GM12864 (cell line): Measurements from ENCODE around the gene GNG4.

Experiments used
- DNase-seq: peaks from one replicate; pipeline ENCODE4 v3.0.0-alpha.2; 2011; ENCODE audit warnings: low read depth
- H3K4me3 ChIP-seq: 2 replicates; pipeline ENCODE4 v1.5.1; 2011; ENCODE audit warnings: mild to moderate bottlenecking, low read depth, low read length, control low read depth
- TF ChIP-seq, protein P1 (sequence below): IDR thresholded peaks from 2 replicates; pipeline ENCODE4 v1.5.1; 2011; ENCODE audit warnings: low read depth, mild to moderate bottlenecking, moderate library complexity, low read length, control low read depth, inconsistent platforms; ENCODE audit errors: missing control alignments

Gene GNG4

GRCh38 chr1:235635938-235636662, 13.5 kb downstream of the GNG4 start:
- DNase-seq = no peak
- TF ChIP-seq, protein P1, sequence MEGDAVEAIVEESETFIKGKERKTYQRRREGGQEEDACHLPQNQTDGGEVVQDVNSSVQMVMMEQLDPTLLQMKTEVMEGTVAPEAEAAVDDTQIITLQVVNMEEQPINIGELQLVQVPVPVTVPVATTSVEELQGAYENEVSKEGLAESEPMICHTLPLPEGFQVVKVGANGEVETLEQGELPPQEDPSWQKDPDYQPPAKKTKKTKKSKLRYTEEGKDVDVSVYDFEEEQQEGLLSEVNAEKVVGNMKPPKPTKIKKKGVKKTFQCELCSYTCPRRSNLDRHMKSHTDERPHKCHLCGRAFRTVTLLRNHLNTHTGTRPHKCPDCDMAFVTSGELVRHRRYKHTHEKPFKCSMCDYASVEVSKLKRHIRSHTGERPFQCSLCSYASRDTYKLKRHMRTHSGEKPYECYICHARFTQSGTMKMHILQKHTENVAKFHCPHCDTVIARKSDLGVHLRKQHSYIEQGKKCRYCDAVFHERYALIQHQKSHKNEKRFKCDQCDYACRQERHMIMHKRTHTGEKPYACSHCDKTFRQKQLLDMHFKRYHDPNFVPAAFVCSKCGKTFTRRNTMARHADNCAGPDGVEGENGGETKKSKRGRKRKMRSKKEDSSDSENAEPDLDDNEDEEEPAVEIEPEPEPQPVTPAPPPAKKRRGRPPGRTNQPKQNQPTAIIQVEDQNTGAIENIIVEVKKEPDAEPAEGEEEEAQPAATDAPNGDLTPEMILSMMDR = peak; percentile 16
- H3K4me3 ChIP-seq = no peak overlapping the region

- TF ChIP-seq, protein P1 = no peak
- DNase-seq = no peak
- H3K4me3 ChIP-seq = no peak overlapping the region; the same call in 1 of the 2 replicates
These were observed 16.8 kb downstream of the GNG4 start for GRCh38 chr1:235632506-235633401.

- DNase-seq = no peak
- TF ChIP-seq, protein P1 = no peak
- no peak overlapping the region for H3K4me3 ChIP-seq
These were observed 17.8 kb downstream of the GNG4 start for GRCh38 chr1:235631816-235632215.

- no peak for DNase-seq
- TF ChIP-seq, protein P1 = no peak
- H3K4me3 ChIP-seq = no peak overlapping the region
These were observed 21.1 kb downstream of the GNG4 start for GRCh38 chr1:235628316-235629005.

DNA sequence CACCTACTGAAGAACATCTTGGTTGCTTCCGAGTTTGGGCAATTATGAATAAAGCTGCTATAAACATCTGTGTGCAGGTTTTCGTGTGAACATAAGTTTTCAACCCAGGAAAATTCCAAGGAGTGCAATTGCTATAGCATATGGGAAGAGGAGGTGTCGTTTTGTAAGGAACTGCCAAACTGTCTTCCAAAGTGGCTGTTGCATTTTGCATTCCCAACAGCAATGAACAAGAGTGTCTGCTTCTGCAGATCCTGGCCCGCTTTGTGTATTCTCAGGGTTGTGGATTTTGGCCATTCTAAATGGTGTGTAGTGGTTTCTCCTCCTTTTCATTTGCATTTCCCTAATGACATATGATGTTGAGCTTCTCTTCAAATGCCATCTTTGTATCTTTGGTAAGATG, 23.8 kb downstream of the GNG4 start:
- TF ChIP-seq, protein P1 = no peak
- no peak for DNase-seq
- H3K4me3 ChIP-seq = no peak overlapping the region

DNA sequence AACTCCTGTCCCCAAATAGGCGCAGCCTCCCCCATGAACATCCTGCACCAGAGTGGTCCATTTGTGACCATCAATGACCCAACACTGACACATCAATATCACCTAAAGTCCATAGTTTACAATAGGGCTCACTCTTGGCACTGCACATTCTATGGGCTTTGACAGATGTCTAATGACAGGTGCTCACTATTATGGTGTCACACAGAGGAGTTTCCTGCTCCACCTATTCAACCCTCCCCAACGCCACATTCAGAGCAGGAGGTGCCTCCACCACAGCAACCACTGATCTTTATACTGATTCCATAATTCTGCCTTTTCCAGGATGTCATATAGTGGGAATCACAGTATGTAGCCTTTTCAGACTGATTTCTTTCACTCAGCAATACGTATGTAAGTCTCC, 24.2 kb downstream of the GNG4 start:
- no peak for DNase-seq
- TF ChIP-seq, protein P1 = no peak
- no peak overlapping the region for H3K4me3 ChIP-seq
